GM18870 (cell line): ENCODE measurements around the gene DPP10.

Source experiments
- ATAC-seq: cut with Tn5 transposase; IDR thresholded peaks from one replicate; pipeline ENCODE4 v1.9.1; 2021; ENCODE audit warnings: moderate library complexity; ENCODE audit not compliant: unreplicated experiment

The DPP10 gene

GRCh38 chr2:115533081-115533480 lies 1090.6 kb downstream of the DPP10 start:
- no peak for ATAC-seq

- ATAC-seq, result no peak
Measured at GRCh38 chr2:115541814-115542213, 1099.4 kb downstream of the DPP10 start.

DNA sequence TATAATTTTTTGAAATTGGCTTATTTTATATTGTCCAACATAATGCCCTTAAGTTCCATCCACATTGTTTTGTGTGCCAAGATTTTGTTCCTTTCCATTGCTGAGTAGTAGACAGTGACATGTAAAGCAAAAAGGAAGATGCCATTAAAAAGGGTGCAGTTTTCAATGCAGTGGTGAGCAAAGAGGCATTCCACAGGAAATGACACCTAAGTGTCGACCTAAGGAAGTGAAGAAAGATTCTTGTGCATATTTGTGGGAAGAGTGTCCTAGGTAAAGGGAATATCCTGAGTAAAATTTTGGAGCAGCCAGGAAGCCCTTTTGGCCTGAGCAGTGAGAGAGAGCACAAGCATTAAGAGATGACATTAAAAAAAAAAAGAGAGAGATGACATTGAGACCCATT lies 1099.9 kb downstream of the DPP10 start:
- no peak for ATAC-seq

DNA sequence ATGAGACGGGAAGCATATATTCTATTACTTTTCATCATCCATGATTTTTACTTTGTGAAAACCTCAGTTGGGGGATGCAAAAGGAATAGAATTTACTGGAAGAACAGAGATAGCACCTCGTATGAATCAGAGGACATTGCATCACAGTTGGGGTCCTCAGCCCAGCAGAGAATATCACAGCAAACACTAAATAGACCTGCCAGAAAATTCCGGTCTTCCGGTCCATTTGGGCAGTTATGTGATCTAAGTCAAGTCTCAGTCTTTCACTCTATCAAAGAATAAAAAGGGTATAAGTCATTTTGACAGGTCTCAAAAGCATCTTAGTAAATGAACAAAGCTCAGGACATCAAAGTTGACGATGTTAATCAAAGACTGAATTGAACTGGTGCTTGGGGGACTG lies 1100.6 kb downstream of the DPP10 start:
- ATAC-seq, result no peak

GRCh38 chr2:115543461-115543860 lies 1101.0 kb downstream of the DPP10 start:
- no peak for ATAC-seq

GRCh38 chr2:115549611-115550130 lies 1107.2 kb downstream of the DPP10 start:
- no peak for ATAC-seq

DNA sequence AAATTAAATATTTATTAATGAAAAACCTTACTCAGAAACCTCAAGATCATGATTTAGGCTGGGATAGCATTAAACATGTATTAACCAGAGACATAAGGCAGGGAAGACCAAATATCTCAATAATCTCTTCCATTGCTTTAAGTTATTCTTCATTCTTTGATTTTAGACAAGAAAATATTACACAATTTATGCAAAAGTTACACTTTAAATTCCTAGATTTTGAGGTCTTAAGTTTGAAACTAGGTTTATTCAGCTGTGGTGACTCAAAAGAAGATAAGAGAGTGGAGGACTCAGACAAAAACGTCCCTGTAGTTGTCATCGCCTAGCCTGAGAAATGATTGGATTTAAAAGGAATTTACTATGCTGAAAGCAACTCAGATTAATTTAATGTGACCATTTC lies 1110.3 kb downstream of the DPP10 start:
- no peak for ATAC-seq

- ATAC-seq, result no peak
Measured at GRCh38 chr2:115554153-115554552, 1111.7 kb downstream of the DPP10 start.

GRCh38 chr2:115558725-115559124 lies 1116.3 kb downstream of the DPP10 start:
- no peak for ATAC-seq

GRCh38 chr2:115560666-115561065 lies 1118.2 kb downstream of the DPP10 start:
- ATAC-seq, result no peak

- ATAC-seq, result no peak
Measured at GRCh38 chr2:115568643-115569042, 1126.2 kb downstream of the DPP10 start.

GRCh38 chr2:115569547-115569946 lies 1127.1 kb downstream of the DPP10 start:
- no peak for ATAC-seq

GRCh38 chr2:115572746-115573145 lies 1130.3 kb downstream of the DPP10 start:
- ATAC-seq, result no peak

- ATAC-seq, result no peak
Measured at GRCh38 chr2:115573756-115574155, 1131.3 kb downstream of the DPP10 start.

- no peak for ATAC-seq
Measured at GRCh38 chr2:115574667-115575066, 1132.2 kb downstream of the DPP10 start.

GRCh38 chr2:115580784-115581183 lies 1138.3 kb downstream of the DPP10 start:
- ATAC-seq, result no peak

GRCh38 chr2:115584507-115584906 lies 1142.1 kb downstream of the DPP10 start:
- no peak for ATAC-seq

- no peak for ATAC-seq
Measured at GRCh38 chr2:115596659-115597375, 1154.4 kb downstream of the DPP10 start.

DNA sequence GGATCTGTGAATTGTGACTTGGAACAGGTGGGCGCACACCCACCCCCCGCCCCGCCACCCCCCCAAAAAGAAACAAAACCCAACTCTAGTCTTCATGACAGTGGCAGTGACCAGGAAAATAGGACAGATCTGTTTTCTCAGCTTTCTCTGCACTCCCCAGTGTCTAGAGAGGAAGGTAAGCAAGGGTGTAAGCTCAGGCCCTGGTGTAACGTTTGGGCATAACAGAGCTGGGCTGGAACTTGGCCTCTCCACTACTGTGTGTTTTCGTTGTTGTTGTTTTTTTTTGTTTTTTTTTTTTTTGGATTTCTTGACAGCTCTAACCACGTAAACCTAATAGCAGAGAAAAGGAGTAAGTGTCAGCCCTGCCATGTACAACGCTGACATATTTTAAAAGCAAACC lies 1160.8 kb downstream of the DPP10 start:
- ATAC-seq, result no peak

GRCh38 chr2:115606350-115606749 lies 1163.9 kb downstream of the DPP10 start:
- ATAC-seq, result no peak

- no peak for ATAC-seq
Measured at GRCh38 chr2:115609978-115610377, 1167.5 kb downstream of the DPP10 start.

- no peak for ATAC-seq
Measured at GRCh38 chr2:115610888-115611287, 1168.4 kb downstream of the DPP10 start.

GRCh38 chr2:115624332-115624731 lies 1181.9 kb downstream of the DPP10 start:
- no peak for ATAC-seq
